ENCODE measurements around the gene ANO6.

The ANO6 gene

DNA sequence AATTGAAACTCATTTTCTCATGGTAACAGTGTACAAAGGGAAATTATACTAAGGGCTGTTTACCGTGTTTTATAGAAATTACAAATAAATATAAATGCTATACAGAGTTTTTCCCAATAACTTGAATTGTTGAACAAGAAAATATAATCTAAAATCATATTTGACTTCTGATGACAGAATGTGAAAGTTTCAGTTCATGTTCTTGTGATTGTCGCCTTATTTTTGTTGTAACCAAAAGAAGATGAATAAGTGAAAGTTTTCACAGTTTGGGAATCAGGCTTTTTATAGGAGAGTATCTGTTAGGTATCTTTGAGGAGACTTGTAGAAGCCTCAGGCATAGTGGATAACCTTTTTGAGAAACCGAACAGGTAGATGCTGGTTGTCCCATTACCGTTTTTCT, 28.1 kb downstream of the ANO6 start:
- H3K4me3 ChIP-seq (ENCODE audit: low read depth, low read length), result no peak overlapping the region
- TF ChIP-seq, protein P1, sequence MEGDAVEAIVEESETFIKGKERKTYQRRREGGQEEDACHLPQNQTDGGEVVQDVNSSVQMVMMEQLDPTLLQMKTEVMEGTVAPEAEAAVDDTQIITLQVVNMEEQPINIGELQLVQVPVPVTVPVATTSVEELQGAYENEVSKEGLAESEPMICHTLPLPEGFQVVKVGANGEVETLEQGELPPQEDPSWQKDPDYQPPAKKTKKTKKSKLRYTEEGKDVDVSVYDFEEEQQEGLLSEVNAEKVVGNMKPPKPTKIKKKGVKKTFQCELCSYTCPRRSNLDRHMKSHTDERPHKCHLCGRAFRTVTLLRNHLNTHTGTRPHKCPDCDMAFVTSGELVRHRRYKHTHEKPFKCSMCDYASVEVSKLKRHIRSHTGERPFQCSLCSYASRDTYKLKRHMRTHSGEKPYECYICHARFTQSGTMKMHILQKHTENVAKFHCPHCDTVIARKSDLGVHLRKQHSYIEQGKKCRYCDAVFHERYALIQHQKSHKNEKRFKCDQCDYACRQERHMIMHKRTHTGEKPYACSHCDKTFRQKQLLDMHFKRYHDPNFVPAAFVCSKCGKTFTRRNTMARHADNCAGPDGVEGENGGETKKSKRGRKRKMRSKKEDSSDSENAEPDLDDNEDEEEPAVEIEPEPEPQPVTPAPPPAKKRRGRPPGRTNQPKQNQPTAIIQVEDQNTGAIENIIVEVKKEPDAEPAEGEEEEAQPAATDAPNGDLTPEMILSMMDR (IDR thresholded peaks at IDR 0.05; ENCODE audit: borderline replicate concordance, insufficient read depth, low read depth, low read length), result no peak

DNA sequence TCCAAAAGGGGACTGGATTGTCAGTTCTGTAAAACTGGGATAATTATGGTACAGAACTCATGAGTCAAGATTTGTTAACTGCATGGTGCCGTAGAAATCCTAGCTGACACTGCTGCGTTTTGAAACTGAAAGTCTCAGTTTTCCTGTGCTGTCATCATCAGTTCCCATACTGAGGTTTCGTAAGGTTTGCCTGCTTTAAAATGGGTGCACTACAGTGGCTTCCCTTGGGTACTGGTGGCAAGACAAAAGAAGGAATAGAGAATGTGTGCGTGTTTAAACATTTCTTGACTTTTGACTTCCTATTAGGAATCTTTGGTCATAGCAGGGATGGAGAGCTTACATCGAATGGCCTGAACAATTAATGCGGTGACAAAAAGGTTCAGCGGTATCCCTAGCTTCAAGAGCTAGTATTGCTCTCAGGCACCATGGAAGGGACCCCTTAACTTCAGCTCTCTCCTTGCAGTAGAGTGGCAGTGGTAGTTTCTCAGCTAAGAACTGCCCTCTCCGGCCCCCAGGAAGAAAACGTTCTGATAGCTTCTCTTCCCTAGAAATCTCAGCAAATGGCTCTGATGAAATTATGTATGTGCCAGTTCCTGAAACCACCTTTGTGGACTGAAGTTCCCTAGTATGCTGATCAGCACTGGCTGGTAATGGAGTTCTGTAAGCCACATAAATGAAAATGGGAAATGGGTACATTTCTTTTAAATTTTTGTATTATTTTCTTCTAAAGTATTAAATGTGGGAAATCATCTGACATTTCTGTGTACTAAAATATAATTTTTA, 28.9 kb downstream of the ANO6 start:
- no peak overlapping the region for H3K4me3 ChIP-seq (ENCODE audit: low read depth, low read length)

DNA sequence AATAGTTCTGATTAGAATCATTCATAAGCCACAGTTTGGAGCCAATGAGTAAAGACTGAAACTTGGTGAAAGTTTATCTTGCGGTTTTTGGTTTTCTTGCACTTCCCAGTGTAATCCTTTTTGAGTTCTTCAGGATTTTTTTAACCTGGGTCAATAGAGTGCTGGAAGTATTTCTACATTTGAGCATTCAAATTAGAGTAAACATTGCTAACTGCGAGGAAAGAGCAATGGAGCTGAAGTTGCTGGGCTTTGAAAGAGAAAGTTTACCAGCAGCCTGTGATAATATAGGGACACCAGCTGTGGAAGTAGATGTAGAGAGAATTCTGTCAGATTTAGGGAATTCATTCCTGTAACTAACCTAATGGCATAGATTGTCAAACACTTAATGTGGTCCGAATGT, 30.3 kb downstream of the ANO6 start:
- H3K4me3 ChIP-seq (ENCODE audit: low read depth, low read length), result no peak overlapping the region
- TF ChIP-seq, protein P1 (IDR thresholded peaks at IDR 0.05; ENCODE audit: borderline replicate concordance, insufficient read depth, low read depth, low read length), result no peak

More for the DNA sequence above, 28.9 kb downstream of the ANO6 start:
- TF ChIP-seq, protein P1 (IDR thresholded peaks at IDR 0.05; ENCODE audit: borderline replicate concordance, insufficient read depth, low read depth, low read length), result no peak

DNA sequence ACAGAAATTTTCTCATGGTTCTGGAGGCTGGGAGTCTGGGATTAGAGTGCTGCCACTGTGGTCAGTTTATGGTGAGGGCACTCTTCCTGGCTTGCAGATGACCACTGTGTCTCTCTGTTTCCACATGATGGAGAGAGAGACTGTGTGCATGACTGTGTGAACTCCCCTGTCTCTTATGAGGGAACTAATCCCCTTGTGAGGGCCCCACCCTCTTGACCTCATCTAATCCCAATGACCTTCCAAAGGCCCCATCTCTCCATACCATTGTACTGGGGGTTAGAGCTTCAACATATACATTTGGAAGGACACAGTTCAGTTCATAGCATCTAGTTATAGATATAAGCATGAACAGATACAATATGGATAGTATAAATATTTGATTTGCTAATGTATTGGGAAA, 31.7 kb downstream of the ANO6 start:
- no peak overlapping the region for H3K4me3 ChIP-seq (ENCODE audit: low read depth, low read length)
- TF ChIP-seq, protein P1 (IDR thresholded peaks at IDR 0.05; ENCODE audit: borderline replicate concordance, insufficient read depth, low read depth, low read length), result no peak

DNA sequence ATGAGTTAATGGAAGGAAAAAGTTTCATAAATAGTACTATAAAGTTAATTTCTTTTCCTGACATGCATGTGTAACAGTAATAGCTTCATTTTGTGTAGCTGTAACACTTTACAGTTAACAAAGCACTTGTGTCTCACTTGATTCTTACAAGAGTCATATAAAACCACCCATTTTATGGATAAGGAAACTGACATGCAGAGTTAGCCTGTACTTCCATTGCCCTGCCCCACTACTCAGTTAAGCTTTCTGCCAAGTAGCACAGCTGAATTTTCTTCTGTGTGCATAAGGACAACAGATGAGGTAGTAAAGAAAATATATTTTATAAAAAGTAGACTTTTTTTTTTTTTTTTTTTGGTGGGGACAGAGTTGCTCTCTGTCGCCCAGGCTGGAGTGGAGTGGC, 32.2 kb downstream of the ANO6 start:
- no peak overlapping the region for H3K4me3 ChIP-seq (ENCODE audit: low read depth, low read length)
- TF ChIP-seq, protein P1 (IDR thresholded peaks at IDR 0.05; ENCODE audit: borderline replicate concordance, insufficient read depth, low read depth, low read length), result no peak

DNA sequence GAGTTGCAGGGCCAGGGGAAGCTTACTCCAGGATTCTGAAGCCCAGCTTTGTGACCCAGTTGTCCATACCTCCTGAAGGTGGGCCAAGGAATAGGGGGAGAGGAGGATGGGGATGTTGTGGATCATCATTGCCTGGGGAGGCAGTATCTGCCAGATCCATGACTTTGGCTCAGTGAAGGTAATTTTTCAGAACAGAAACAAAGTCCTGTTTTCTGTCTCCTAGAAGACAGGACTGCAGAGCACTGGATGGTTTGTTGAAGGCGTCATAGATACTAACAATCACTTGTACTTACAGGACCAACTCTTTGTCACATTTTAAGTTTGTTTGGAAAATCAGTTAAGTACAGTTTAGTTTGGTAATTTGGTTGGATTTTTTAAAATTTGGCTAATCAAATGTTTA, 38.4 kb downstream of the ANO6 start:
- H3K4me3 ChIP-seq (ENCODE audit: low read depth, low read length), result no peak overlapping the region
- TF ChIP-seq, protein P1 (IDR thresholded peaks at IDR 0.05; ENCODE audit: borderline replicate concordance, insufficient read depth, low read depth, low read length), result no peak

DNA sequence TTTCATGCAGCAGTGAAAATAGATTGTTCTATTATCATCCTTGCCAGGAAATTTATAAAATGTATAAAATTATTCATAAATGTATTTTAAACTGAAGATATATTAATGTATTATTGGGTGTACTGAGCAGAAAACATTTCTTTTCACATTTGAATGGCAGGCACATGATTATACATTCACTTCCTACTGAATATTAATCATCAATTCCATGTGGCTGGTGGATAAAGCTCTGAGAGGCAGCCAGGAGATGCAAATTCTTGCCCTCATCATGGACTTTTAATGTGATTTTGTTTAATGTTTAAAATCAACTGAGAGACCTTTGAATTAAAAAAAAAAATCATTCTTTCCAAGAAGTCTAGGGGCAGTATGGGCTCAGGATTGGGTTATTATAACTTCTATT, 40.8 kb downstream of the ANO6 start:
- TF ChIP-seq, protein P1 (IDR thresholded peaks at IDR 0.05; ENCODE audit: borderline replicate concordance, insufficient read depth, low read depth, low read length), result no peak
- no peak overlapping the region for H3K4me3 ChIP-seq (ENCODE audit: low read depth, low read length)

Data from GM12875 (cell line).